ENCODE data around the gene TRAPPC8.

- no peak for TF ChIP-seq CTCF (IDR thresholded peaks at IDR 0.05)
- no peak for TF ChIP-seq EZH2 (IDR thresholded peaks at IDR 0.05)
- TF ChIP-seq EZH2phosphoT487 (IDR thresholded peaks at IDR 0.05), result no peak
Measured at GRCh38 chr18:31892936-31893335, 50.0 kb downstream of the TRAPPC8 start.

Data from neural progenitor cell (in vitro differentiated cells).